ENCODE data around the gene RNF19B. TPM values are rescaled to one million over a fixed set of nuclear protein-coding genes. Genes with fewer than 3 reads are reported as not detected.

Gene RNF19B
- total RNA-seq, 4 donors from 2014 or later = 28.1 to 62.1 (median 54.6) TPM

- H3K4me1 ChIP-seq = peaks cover 6 to 27% (median 20%) of the 10 kb centered on the region in 4 donors
- H3K36me3 ChIP-seq = no peaks in the 10 kb centered on the region
- no peaks in the 10 kb centered on the region for H3K9me3 ChIP-seq
- peak overlapping the region in 1 of 4 donors; percentile 79 for H3K27ac ChIP-seq
- no peaks in the 10 kb centered on the region for H3K27me3 ChIP-seq
- no peak for DNase-seq
- no peak for TF ChIP-seq CTCF (IDR thresholded peaks at IDR 0.05)
- TF ChIP-seq POLR2A (IDR thresholded peaks at IDR 0.05) = no peak
- no peak overlapping the region for H3K4me3 ChIP-seq
Observed at GRCh38 chr1:32990887-32991286, 26.3 kb upstream of the RNF19B start.

- Histone ChIP-seq H3K36me3 (no peaks in the 10 kb centered on the region), H3K4me1 (peaks cover 6 to 27% (median 20%) of the 10 kb centered on the region in 4 donors), H3K4me3 (no peak overlapping the region), H3K9me3 (no peaks in the 10 kb centered on the region), H3K27me3 (no peaks in the 10 kb centered on the region), H3K27ac (peak overlapping the region in 3 of 4 donors; percentile 37 to 49 (median 47))
- DNase-seq = peak in 2 of 3 donors; percentile 35 to 78
- TF ChIP-seq CTCF (IDR thresholded peaks at IDR 0.05) = no peak
- TF ChIP-seq POLR2A (IDR thresholded peaks at IDR 0.05) = no peak
Observed at GRCh38 chr1:32989160-32990050, 24.8 kb upstream of the RNF19B start.

GRCh38 chr1:32988665-32989064, 24.1 kb upstream of the RNF19B start:
- H3K9me3 ChIP-seq = no peaks in the 10 kb centered on the region
- TF ChIP-seq CTCF (IDR thresholded peaks at IDR 0.05) (no peak), POLR2A (IDR thresholded peaks at IDR 0.05) (no peak)
- peak overlapping the region in 3 of 4 donors; percentile 6 to 49 (median 47) for H3K27ac ChIP-seq
- no peaks in the 10 kb centered on the region for H3K36me3 ChIP-seq
- H3K4me1 ChIP-seq = peaks cover 6 to 27% (median 20%) of the 10 kb centered on the region in 4 donors
- no peaks in the 10 kb centered on the region for H3K27me3 ChIP-seq
- no peak overlapping the region for H3K4me3 ChIP-seq
- no peak for DNase-seq

- H3K27me3 ChIP-seq = no peaks in the 10 kb centered on the region
- no peak for DNase-seq
- no peaks in the 10 kb centered on the region for H3K36me3 ChIP-seq
- TF ChIP-seq CTCF (IDR thresholded peaks at IDR 0.05) = no peak
- no peak for TF ChIP-seq POLR2A (IDR thresholded peaks at IDR 0.05)
- H3K4me1 ChIP-seq = peaks cover 0 to 26% (median 13%) of the 10 kb centered on the region in 4 donors
- H3K9me3 ChIP-seq = no peaks in the 10 kb centered on the region
- H3K4me3 ChIP-seq = no peak overlapping the region
- H3K27ac ChIP-seq = no peak overlapping the region
Observed at GRCh38 chr1:32985226-32985625, 20.6 kb upstream of the RNF19B start.

- Histone ChIP-seq H3K9me3 (no peaks in the 10 kb centered on the region), H3K4me3 (no peak overlapping the region), H3K27me3 (no peaks in the 10 kb centered on the region), H3K27ac (peak overlapping the region in 1 of 4 donors; percentile 19), H3K36me3 (no peaks in the 10 kb centered on the region), H3K4me1 (peaks cover 0 to 26% (median 15%) of the 10 kb centered on the region in 4 donors)
- TF ChIP-seq POLR2A (IDR thresholded peaks at IDR 0.05) (no peak), CTCF (IDR thresholded peaks at IDR 0.05) (no peak)
- DNase-seq = no peak
Observed at GRCh38 chr1:32984455-32985171, 20.0 kb upstream of the RNF19B start.
